ENCODE results near the gene ARHGAP33. TPM values are rescaled to one million over a fixed set of nuclear protein-coding genes. Genes with fewer than 3 reads are reported as not detected.

Gene ARHGAP33
- total and polyA plus RNA-seq, 2 of the 4 experiments (the other 2 are of a cell fraction): 0.72 to 11.9 TPM

DNA sequence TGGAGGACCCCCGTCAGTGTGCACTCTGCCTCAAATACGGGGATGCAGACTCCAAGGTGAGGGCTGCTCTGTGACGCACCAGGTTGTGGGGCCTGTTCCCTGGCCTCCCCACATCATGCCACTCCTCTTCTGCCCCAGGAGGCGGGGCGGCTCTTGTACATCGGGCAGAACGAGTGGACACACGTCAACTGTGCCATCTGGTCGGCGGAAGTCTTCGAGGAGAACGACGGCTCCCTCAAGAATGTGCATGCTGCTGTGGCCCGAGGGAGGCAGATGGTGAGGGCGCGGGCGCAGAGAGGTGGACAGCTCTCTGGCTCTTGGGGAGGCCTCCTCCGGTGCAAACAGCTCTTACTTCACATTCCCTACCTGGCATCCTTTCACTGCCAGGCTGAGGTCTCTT lies 46.3 kb upstream of the ARHGAP33 start:
- no peak overlapping the region for H2BK120ac ChIP-seq (ENCODE audit: low read depth, low read length)
- H3K4ac ChIP-seq (ENCODE audit: low read depth, low read length): no peak overlapping the region
- no peak overlapping the region for H2BK15ac ChIP-seq (ENCODE audit: low read depth, low read length)
- H3K56ac ChIP-seq (ENCODE audit: extremely low read depth, insufficient read depth, low read length): no peak overlapping the region
- no peaks in the 10 kb centered on the region for H3K27me3 ChIP-seq (ENCODE audit: control insufficient read depth, insufficient read depth, low read length)
- no peak overlapping the region for H3K18ac ChIP-seq (ENCODE audit: low read depth, low read length)
- no peak overlapping the region for H2AK9ac ChIP-seq (replicated peaks; ENCODE audit: low read depth, low read length, poor library complexity)
- CTCF ChIA-PET: no interaction called here
- no peak overlapping the region for H3K27ac ChIP-seq (ENCODE audit: insufficient read depth, low read length)
- no peak overlapping the region for H3K4me3 ChIP-seq (ENCODE audit: insufficient read depth, low read depth, low read length)
- dilution Hi-C loops (cut with HindIII; ENCODE audit: low sequenced_read_pairs, unreplicated experiment) (no loop called here), intact Hi-C loops (cut with micrococcal nuclease) (no loop called here), in situ Hi-C loops (cut with MboI; ENCODE audit: low sequenced_read_pairs) (no loop called here)
- H2BK20ac ChIP-seq (ENCODE audit: low read depth, low read length): no peak overlapping the region
- H4K20me1 ChIP-seq (ENCODE audit: insufficient read depth, low read length): peaks cover 14% of the 10 kb centered on the region
- H3K4me2 ChIP-seq (ENCODE audit: low read depth, low read length): no peak overlapping the region
- WGBS, 2 experiments (ENCODE audit: extremely low coverage in 2 of 2, insufficient read length in 1 of 2): no CpG with 5 or more reads among the region's 18 CpGs
- TF ChIP-seq RFX5 (IDR thresholded peaks at IDR 0.05; ENCODE audit: low read depth, low read length): no peak
- no peak for TF ChIP-seq FOS (IDR thresholded peaks at IDR 0.05; ENCODE audit: low read depth, low read length)
- TF ChIP-seq CHD1 (IDR thresholded peaks at IDR 0.05; ENCODE audit: low read depth, low read length): no peak
- TF ChIP-seq NFE2L2 (IDR thresholded peaks at IDR 0.05; ENCODE audit: low read depth, low read length): no peak
- no peak for TF ChIP-seq CEBPB (IDR thresholded peaks at IDR 0.05; ENCODE audit: low read depth, low read length)
- TF ChIP-seq RAD21 (IDR thresholded peaks at IDR 0.05; ENCODE audit: low read length): no peak
- TF ChIP-seq, protein P1, sequence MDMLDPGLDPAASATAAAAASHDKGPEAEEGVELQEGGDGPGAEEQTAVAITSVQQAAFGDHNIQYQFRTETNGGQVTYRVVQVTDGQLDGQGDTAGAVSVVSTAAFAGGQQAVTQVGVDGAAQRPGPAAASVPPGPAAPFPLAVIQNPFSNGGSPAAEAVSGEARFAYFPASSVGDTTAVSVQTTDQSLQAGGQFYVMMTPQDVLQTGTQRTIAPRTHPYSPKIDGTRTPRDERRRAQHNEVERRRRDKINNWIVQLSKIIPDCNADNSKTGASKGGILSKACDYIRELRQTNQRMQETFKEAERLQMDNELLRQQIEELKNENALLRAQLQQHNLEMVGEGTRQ (IDR thresholded peaks at IDR 0.05; ENCODE audit: low read depth, low read length): no peak
- TF ChIP-seq MXI1 (IDR thresholded peaks at IDR 0.05; ENCODE audit: borderline replicate concordance, low read depth, low read length): no peak
- TF ChIP-seq RCOR1 (IDR thresholded peaks at IDR 0.05; ENCODE audit: insufficient replicate concordance, low read length): no peak
- no peaks in the 10 kb centered on the region for H3K9me1 ChIP-seq (ENCODE audit: insufficient read depth, low read length)
- DNase-seq (no peak), ATAC-seq (ENCODE audit: low read depth) (no peak)
- H3K4me1 ChIP-seq (ENCODE audit: control insufficient read depth, insufficient read depth, low read length): no peaks in the 10 kb centered on the region
- H3K79me1 ChIP-seq (ENCODE audit: low read depth in 1 of 2, low read length in 2 of 2): peaks cover 4 to 11% of the 10 kb centered on the region in 2 experiments
- no peak overlapping the region for H4K5ac ChIP-seq (ENCODE audit: low read depth, low read length)
- peaks cover 94% of the 10 kb centered on the region for H3K36me3 ChIP-seq (ENCODE audit: control insufficient read depth, insufficient read depth, low read length)
- no TSS peak for BruUV-seq (replicated peaks)
- no peak overlapping the region for H3K23ac ChIP-seq (ENCODE audit: low read depth, low read length)
- H4K91ac ChIP-seq (ENCODE audit: insufficient read depth, low read depth, low read length): no peak overlapping the region
- POLR2A ChIA-PET (ENCODE audit: unreplicated experiment): no interaction called here
- no peak overlapping the region for H3K14ac ChIP-seq (replicated peaks; ENCODE audit: low read depth, low read length)
- no peak overlapping the region for H2BK5ac ChIP-seq (ENCODE audit: low read depth, low read length, poor library complexity, severe bottlenecking)
- no peak overlapping the region for H3K9ac ChIP-seq (ENCODE audit: low read depth, low read length)
- no peaks in the 10 kb centered on the region for H3K9me3 ChIP-seq (ENCODE audit: control insufficient read depth, insufficient read depth, low read length)
- no peak overlapping the region for H4K8ac ChIP-seq (ENCODE audit: low read depth in 2 of 2, low read length in 2 of 2)
- no peak overlapping the region for H2AK5ac ChIP-seq (ENCODE audit: low read depth, low read length)
- no peak overlapping the region for H2AFZ ChIP-seq (replicated peaks; ENCODE audit: low read length, poor library complexity)

Measured in IMR-90 (cell line).